Stimulated activated CD8-positive, alpha-beta memory T cell treated with anti-CD3 and anti-CD28 coated beads, Interleukin-15, amount 100 ng/mL, for 1 hour (primary cell): ENCODE measurements around the gene COA8.
A peak's percentile ranks its signal among the peaks of the same experiment; 100 is the strongest.
"Not testable (repeated sequence)": the region's sequence is repeated elsewhere in the genome, so short reads cannot be mapped to it uniquely, and the experiment has no call there.

ENCODE experiments used
- DNase-seq: peaks from one replicate; pipeline ENCODE4 v3.0.0-alpha.2; 2020; ENCODE audit warnings: low read depth

The COA8 gene

DNA sequence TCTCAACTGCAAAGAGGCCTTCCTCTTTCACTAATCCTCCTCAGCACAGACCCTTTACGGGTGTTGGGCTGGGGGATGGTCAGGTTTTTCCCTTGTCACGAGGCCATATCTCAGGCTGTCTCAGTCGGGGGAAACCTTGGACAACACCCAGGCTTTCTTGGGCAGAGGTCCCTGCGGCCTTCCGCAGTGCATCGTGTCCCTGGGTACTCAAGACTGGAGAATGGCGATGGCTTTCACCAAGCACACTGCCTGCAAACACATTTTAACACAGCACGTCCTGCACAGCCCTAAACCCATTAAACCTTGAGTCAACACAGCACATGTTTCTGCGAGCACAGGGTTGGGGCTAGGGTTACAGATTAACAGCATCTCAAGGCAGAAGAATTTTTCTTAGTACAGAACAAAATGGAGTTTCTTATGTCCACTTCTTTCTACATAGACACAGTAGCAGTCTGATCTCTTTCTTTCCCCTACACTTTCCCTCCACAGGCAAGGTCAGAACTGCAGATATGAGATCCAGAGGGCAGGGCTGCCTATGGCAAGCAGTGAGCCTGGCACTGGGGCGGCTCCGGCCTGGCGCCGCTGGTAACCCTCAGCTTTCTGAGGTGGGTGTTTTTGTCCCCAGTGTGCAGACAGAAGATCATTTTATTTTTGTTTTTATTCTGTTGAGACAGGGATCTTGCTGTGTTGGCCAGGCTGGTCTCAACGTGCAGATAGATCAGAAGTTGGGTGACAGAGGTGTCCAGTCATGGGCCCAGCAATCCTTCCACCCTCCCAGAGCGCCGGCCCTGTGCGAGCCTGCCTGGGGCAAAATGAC is 37.1 kb upstream of the COA8 start:
- not testable (repeated sequence) for DNase-seq

DNA sequence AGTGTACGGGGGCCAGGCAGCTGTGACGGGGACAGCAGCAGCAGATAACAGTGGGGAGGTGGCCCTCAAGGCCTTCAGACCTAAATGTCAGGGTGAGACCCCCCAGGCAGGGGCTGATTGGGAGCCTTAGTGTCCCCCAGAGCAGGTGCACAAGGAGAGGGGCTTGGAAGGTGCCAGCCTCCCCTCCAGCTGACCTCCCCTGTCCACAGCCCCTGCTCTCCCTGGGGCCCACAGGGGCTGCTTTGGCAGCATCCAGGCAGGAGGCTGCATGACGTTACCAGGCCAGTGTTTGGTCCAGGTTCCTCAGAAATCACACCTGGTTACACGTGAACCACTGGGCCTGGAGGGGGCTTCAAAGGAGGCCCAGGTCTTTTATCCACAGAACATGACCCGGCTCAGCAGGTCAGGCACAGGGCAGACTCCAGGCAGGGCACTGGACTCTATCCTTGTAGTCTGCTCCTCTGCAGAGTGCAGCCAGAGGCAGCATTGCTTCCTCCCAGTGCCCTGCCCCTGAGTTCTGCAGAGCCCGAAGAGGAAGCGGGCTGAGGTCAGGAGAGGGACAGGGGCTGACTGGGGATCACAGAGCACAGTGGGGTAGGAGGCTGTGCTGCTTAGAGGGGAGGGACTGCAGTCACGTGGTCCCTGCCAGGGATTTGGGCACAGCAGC is 36.4 kb upstream of the COA8 start:
- DNase-seq, result no peak

DNA sequence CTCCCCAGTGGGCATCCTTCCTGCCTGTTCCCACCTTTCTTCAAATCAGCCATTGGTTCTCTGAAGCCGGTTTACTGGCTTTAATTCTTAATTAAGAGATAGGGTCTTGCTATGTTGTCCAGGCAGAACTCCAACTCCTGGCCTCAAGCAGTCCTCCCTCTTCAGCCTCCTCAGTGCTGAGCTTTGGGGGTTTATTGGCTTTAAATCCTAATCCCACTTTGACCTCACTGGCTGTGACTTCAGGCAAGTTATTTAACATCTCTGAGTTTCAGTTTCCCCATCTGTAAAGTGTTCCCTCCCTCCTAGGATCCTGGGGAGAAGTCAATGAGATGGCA is 35.9 kb upstream of the COA8 start:
- DNase-seq, result no peak

DNA sequence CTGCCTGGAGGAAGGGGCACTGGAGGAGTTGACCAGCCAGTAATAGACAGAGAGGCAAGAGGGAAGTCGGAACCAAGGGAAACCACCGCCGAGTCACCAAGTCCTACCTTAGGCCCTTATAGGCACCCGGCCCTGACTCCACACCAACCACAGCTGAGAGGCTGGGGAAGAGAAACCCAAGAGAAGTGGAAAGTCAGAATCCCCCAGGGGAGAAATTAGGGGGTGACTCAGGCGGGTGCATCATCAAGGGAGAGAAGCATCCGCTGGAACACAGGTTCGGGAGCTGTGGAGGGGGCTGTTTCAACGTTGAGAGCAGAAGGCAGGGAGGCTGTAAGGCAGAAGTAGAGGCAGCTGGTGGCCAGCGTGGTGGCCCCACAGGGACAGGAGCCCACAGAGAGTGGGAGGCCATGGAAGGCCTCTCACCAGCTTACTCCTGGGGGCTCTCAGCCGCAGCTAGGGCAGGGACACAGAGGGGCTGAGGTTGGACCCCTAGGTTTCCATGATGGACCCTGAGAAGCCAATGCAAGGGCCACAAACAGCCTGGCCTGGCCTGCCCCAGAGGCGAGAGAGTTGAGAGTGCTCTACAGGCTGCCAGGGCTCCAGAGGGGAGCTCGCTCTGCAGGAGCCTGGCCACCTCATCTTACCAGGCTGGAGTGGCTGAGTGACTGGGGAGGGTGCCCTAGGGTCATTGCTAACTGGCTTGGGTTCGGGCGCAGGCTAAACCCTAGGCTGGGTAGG is 35.2 kb upstream of the COA8 start:
- no peak for DNase-seq

DNA sequence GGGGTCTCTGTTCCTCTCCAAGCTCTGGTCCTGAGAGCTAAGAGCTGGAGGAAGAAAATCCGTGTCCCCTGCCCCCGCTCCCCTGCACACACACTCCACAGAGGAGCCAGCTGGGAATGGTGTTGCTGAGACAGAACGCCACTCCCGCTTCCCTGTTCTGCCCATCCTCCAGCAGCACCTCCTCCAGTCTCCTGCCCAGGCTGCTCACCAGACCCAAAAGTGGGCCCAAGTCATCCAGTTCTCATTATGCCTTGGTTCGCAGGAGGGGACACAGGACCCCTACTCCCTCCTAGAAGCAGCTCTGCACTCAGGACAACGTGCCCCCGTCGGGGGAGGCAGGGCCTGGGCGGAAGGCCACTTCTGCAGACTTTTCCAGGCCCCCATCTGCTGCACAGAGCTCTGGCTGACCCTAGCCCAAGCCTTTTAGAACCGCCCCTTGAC is 34.6 kb upstream of the COA8 start:
- DNase-seq, result no peak

DNA sequence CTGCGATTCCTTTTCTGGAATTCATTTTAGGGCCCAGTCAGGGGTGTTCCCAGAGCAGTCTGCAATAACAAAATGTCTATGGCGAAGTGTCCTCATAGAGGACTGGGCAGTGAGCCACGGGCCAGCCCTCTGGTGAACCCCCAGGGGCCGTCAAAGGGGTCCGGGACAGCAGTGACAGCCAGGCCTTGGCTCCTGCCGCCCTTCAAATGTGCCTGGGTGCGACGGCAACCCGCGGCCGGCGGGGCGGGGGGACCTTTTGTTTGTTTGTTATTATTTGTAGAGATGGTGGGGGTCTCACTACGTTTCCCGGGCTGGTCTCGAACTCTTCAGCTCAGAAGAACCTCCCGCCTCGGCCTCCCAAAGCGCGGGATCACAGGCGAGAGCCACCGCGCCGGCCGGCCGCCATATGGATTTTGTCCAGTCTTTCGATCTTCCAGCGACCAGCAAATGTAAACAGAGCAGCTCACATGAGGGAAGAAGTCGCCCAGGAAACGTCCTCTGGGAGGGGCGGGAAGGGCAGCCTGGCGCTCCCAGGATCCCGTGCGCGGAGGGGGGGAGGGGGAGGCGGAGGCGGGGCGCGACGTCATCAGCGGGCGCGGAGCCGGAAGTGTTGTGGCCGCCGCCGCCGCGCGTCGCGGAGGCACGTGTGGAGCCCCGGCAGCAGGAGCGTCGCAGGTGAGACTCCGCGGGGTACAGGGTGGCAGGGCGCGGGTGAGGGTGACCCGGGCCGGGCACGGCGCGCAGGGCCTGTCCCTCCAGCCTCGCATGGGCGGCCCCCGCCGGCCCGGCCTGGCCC is 34.0 kb upstream of the COA8 start, which contains the start of gene TRMT61A:
Gene TRMT61A (plus strand): TSS at position 610 of the 796 bp plus-strand sequence. CDS start 783 bp downstream, outside the sequence.
- DNase-seq, result peak; percentile 61

DNA sequence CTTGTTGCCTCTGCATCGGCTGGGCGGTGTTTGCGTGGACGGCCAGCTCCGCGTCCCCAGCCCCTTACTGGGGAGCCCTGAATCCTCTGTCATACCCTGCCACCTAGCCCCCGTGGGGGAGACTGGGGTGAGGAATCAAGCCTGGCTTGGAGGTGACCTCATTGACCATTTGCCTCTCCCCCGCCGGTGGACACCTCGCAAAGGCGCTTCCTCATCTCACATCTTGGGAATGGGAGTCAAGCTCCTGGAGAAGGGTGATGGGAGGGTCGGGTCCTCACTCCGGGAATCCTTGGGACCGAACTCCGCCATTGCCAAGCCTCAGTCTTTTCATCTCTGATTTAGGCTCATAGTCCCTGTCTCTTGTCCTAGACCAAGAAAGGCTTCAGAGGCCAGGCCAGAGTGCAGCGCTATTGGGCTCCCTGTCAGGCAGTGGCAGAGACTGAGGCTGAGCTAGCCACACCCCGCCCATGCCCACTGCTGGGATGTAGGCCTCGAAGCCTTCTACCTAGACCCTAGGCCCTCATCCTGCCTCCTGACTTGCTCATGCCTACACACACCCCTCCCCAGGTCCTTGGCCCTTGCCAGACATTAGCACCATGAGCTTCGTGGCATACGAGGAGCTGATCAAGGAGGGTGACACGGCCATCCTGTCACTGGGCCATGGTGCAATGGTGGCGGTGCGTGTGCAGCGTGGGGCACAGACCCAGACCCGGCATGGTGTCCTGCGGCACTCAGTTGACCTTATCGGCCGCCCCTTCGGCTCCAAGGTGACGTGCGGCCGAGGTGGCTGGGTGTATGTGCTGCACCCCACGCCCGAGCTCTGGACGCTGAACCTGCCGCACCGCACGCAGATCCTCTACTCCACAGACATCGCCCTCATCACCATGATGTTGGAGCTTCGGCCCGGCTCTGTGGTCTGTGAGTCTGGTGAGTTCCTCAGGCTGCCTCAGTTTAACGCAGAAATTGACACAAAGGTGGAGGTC is 33.1 kb upstream of the COA8 start:
- no peak for DNase-seq

DNA sequence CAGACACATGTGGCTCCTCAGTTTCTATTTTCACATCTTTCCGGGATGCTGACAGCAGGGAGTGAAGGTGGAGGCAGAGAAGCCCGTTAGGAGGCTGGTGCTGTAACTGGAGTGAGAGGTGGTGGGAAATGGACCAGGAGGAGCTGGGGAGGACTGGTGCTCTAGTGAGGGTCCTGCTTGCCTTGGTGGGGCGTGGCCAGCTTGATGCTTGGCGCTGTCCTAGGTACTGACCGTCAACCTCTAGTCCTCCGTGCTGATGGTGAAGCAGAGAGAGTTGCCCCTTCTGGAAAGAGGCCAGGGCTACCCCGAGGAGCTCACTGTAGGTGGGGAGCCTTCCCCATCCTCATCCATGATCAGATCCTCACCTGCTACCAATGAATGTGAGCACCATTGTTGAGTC is 32.4 kb upstream of the COA8 start:
- DNase-seq, result no peak

DNA sequence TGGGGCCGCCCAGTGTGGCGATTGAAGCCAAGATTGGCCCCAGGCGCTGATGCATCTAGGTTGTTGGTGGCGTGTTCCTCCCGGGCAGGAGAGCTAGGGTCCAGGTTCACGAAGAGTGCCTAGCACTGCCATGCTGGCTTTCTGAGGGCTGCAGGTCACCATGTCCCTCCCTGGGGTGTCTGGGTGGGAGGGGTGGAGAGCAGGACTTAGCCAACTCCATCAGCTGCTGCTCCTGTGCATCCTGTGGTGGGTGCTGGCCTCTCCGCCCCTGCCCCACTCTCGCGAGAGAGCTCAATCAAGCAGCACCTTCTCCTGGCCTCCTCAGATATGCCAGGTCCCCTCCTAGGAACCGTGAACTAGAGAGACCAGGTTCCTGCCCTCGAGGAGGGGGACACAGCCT is 31.9 kb upstream of the COA8 start:
- no peak for DNase-seq

DNA sequence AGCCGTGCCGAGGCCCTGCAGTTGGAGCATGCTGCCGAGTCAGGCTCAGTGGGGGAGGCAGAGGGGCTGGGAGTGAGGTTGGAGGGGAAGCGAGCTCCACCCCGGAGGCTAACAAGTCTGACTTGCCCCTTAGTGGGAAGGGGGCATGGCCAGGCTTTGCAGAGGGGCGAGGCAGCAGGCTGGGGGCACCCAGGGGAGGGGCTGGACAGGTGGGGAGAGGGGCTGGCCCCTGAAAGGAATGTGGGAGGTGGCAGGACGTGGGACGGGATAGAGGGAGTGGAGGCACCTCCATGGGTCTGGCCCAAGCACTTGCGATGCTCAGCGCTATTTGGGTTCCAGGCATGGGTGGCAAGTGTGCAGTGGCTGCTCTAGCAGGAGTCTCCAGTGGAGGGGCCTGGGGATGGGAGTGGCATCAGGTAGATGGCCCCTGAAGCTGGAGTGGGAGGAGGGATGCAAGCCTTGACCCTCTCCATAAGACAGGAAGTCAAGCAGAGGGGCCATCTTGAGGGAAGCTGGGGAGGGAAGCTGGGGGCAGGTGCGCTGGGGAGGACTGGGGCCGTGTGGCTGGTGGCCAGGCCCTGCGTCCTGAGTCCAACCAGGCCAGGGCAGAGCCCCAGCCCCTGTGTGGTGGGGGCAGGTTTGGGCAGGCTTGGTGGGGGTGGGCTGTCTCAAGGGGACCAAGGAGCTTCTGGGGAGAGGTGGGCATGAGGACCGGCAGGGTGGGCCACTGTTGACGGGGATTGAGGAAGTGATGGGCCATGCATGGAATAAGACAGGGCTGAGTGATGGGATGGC is 31.1 kb upstream of the COA8 start:
- no peak for DNase-seq

DNA sequence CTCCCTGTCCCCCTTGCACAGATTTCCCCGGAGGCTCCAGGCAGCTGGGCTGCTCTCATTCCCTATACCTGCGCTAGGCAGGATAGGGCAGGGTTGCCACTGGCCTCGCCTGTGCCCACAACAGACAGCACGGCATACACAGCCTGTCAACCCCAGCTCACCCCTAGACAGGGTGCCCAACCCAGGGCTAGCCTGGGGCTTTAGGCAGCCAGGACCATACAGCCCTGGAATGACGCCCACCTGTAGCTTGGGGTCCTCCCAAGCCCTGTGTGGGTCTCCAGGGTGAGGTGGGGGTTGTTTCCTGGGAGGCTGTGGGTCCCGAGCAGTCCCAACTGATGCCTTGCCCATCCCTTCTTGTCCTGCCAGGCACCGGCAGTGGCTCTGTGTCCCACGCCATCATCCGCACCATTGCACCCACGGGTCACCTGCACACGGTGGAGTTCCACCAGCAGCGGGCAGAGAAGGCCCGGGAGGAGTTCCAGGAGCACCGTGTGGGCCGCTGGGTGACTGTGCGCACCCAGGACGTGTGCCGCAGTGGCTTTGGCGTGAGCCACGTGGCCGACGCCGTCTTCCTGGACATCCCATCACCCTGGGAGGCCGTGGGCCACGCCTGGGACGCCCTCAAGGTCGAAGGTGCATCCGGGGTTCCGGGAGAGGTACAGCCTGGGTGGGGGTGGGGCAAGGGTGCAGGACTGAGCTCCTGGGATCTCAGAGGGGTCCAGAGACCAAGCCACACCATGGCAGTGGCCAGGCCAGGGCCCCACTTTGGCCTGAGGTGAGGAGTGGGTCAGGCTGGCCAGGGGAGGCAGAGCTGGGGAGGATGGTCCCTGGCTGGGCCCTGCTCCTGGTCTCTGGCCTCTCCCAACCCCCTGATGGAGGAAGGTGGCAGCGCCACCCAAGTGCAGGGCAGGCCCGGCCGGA is 30.3 kb upstream of the COA8 start:
- no peak for DNase-seq

DNA sequence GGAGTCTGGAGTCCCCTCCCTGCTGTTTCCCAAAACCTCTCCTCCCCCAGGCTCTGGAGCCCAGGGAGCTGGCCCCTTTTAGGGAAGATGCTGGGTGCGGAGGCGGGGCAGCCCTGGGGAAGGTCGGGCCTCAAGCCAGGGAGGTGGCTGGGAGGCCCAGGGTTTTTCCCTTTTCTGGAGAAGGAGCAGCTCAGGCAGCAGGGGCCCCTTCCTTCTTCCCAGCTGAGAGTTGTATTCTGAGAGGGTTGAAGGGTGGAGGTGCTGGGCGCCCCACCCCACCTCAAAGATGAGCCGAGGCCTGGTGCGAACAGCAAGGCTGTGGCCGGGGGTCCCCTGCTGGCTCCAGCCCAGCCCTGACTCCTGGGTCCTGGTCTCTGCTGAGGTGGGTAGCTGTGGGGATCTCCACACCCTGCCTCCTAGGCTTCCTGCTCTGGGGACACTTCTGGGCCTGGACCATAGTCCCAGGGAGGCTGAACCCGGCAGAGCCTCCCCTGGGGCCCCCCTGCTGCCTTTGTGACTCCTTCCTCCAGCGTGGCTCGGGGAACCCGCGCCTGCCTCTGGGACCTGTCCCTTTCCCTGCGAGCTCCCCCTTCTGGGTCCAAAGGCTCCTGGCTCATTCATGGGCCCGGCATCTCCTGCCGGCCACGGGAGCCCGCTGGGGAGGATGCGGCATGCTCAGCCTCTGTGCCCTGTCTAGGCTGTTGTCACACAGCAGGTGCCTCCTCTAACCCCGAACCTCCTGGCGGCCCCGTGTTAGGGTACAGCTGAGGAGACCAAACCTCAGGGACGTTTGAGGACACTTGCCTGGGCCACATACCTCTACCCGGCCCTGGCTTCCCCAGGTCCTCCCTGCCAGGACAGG is 29.4 kb upstream of the COA8 start:
- no peak for DNase-seq

DNA sequence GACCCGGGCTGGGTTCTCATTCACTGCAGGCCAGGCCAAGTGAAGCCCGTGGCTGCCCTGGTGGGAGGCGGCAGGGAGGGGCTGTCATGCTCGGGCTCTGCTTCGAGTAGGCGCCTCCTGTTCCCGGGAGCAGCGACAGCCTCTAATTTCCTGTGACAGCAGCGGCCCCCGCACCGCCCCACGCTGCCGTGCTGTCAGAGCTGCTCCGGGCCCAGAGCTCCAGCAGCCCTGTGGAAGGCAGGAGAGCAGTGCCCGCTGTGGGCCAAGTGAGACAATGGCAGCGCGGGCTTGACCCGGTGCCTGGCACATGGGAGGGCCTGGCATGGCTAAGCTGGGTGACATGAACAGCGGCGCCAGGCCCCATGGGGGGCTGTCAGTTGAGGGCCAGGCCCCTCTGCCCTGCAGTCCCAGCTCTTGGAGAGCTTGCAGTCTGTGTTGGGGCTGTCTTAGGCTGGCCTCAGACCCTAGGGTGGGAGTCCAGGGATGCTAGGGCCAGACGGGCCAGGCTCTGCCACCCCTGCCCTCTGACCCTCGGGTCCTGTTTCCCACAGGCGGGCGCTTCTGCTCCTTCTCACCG is 28.7 kb upstream of the COA8 start:
- DNase-seq, result no peak

DNA sequence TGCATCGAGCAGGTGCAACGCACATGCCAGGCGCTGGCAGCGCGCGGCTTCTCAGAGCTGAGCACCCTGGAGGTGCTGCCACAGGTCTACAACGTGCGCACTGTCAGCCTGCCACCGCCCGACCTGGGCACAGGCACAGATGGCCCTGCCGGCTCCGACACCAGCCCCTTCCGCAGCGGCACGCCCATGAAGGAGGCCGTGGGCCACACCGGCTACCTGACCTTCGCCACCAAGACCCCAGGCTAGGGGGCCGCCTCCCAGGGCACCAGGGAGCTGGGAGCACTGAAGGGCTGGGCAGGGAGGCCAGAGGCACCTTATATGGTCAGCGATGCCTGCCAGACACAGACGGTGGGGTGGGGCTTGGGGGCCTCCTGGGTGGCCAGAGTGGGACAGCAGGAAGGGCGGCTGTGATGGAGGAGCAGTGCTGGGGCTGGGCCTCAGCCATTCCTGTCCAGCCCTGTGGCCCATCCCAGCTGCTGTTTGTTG is 28.1 kb upstream of the COA8 start:
- DNase-seq, result no peak

DNA sequence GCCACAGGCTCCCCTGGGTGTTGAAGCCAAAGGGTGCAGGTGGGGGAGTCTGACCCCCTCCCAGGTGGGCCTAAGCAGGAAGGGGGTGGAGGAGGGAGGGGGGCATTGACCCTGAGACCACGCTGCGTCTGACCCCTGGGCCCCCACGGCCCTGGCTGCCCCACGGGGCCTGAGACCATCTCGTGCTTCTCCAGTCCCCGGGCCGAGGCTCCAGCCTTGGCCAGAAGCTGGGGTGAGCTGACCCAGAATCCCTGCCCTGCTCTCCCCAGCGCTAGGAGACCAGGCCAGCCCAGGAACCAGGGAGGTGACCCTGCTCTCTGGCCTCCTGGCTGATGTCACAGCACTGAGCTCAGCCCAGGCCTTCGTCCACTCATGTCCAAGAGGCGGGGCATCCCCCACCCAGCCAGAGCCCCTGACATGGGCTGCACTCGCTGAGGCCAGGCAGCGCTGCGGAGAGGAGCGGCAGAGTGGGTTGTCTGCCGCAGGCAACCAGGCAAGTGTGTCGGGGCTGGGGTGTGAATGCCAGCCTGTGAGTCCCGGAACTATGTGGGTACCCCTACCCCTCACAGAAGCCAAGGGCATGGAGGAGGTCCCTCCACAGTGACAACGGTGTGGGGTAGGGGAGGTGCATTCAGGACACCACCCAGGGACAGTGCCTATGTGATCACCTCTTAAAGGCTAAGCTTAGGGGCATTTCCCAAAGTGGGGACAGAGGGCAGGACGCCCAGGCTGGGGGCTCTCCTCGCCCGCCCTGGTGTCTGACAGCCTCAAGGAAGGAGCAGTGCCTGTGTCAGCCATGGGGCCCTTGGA is 27.5 kb upstream of the COA8 start:
- DNase-seq, result no peak

DNA sequence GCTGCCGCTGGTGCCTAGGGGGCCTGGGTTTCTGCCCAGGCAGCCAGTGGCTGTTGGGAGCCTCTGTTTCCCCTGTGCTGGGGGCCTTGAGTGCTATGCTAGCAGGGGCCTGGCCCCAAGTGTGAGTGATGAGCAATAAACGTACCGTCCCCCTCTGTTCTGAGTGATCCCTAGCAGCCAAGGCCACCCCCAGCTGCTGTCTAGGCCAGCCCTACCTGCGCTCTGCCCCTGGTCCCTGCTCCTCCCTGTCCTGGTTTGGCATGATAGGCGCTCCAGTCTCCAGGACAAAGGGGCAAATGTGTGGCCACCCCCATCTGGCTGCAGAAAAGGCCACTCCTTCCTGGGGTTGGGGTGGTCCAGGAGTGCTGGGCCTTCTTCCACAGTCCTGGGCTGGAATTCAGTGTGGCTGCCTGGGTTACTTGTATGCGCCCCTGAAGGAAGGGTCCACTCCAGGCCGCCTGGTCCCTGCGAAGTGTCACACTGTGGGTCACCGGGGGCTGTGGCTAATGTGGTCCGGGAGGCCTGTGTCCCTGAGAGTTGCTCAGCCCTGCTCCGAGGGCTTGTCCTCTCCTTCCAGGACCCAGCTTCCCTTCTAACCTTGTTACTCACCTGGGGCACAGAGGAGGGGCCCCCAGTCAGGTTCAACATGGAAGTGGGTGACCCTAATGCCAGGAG is 26.7 kb upstream of the COA8 start:
- no peak for DNase-seq
